H1 (cell line): ENCODE results near the gene RAMP2. TPM values are rescaled to one million over a fixed set of nuclear protein-coding genes. Genes with fewer than 3 reads are reported as not detected.

ENCODE experiments used
- CTCF ChIA-PET: fragments of 300-600 bp; sonication (Branson Sonifier 250); formaldehyde crosslinking; loops from one replicate; lab custom pipeline; 2021; ENCODE audit not compliant: partially characterized antibody; lab: Charles Lee
- POLR2A ChIA-PET: fragments of 300-600 bp; sonication (Branson Sonifier 250); formaldehyde crosslinking; loops from one replicate; lab custom pipeline; 2021; ENCODE audit warnings: inconsistent platforms; ENCODE audit not compliant: partially characterized antibody; lab: Charles Lee
- DNase-seq, 2 experiments: peaks; one replicate each; pipeline versions ENCODE4 v3.0.0 to v3.0.0-alpha.2; 2010 to 2022; ENCODE audit warnings: low spot score in 2 of 2, low read depth in 1 of 2, mixed read lengths in 1 of 2
- FAIRE-seq: peaks from 2 replicates; lab custom pipeline; 2011; peaks lifted over from hg19 to GRCh38; lab: Jason Lieb, UNC
- H2AFZ ChIP-seq: 2 replicates; pipeline ENCODE4 v1.8.1; 2012; ENCODE audit warnings: low read length, inconsistent platforms
- H2AK5ac ChIP-seq: 2 replicates; pipeline ENCODE4 v1.6.1; 2013; ENCODE audit warnings: low read depth, low read length
- H2BK120ac ChIP-seq: replicated peaks from 2 replicates; pipeline ENCODE3; 2013; ENCODE audit warnings: low read depth, low read length, inconsistent platforms
- H2BK12ac ChIP-seq: 2 replicates; pipeline ENCODE4 v1.6.1; 2013; ENCODE audit warnings: low read depth, low read length
- H2BK15ac ChIP-seq: 2 replicates; pipeline ENCODE4 v1.6.1; 2013; ENCODE audit warnings: low read length
- H2BK20ac ChIP-seq: 2 replicates; pipeline ENCODE4 v1.6.1; 2013; ENCODE audit warnings: low read length
- H2BK5ac ChIP-seq: 2 replicates; pipeline ENCODE4 v1.6.1; 2013; ENCODE audit warnings: low read depth, low read length
- H3K14ac ChIP-seq: 2 replicates; pipeline ENCODE4 v1.6.1; 2013; ENCODE audit warnings: inconsistent platforms; ENCODE audit not compliant: insufficient read length
- H3K18ac ChIP-seq: 2 replicates; pipeline ENCODE4 v1.6.1; 2013; ENCODE audit warnings: low read length; ENCODE audit errors: extremely low read depth
- H3K23ac ChIP-seq: 2 replicates; pipeline ENCODE4 v1.6.1; 2013; ENCODE audit warnings: inconsistent platforms; ENCODE audit not compliant: insufficient read length
- H3K23me2 ChIP-seq: 2 replicates; pipeline ENCODE4 v1.6.1; 2013; ENCODE audit warnings: low read depth, low read length
- H3K27ac ChIP-seq: 2 replicates; pipeline ENCODE4 v1.6.1; 2011; ENCODE audit warnings: low read depth, low read length, inconsistent platforms
- H3K27me3 ChIP-seq, 4 experiments: replicated peaks in 1 of 4; 1 replicate in 1 of 4; 2 replicates in 3 of 4; pipeline versions ENCODE4 v1.6.1 to v1.8.1; 2011 to 2013; ENCODE audit warnings: low read length in 3 of 4, mild to moderate bottlenecking in 3 of 4, inconsistent platforms in 2 of 4, mixed read lengths in 2 of 4, moderate library complexity in 1 of 4; ENCODE audit not compliant: control insufficient read depth in 3 of 4, insufficient read depth in 3 of 4; ENCODE audit errors: extremely low read depth in 1 of 4
- H3K36me3 ChIP-seq, 4 experiments: 2 replicates each; pipeline versions ENCODE4 v1.6.1 to v1.8.1; 2011 to 2013; ENCODE audit warnings: mild to moderate bottlenecking in 4 of 4, low read length in 3 of 4, moderate library complexity in 2 of 4, control low read depth in 1 of 4, inconsistent platforms in 1 of 4; ENCODE audit not compliant: insufficient read depth in 4 of 4, control insufficient read depth in 2 of 4
- H3K4ac ChIP-seq: replicated peaks from 2 replicates; pipeline ENCODE3; 2013; ENCODE audit warnings: low read length, low read depth, mixed read lengths, inconsistent platforms; ENCODE audit not compliant: insufficient read length
- H3K4me1 ChIP-seq, 4 experiments: replicated peaks in 1 of 4; 1 replicate in 1 of 4; 2 replicates in 3 of 4; pipeline versions ENCODE4 v1.6.1 to v1.8.1; 2011 to 2013; ENCODE audit warnings: low read length in 3 of 4, inconsistent platforms in 2 of 4, mixed read lengths in 1 of 4; ENCODE audit not compliant: insufficient read depth in 4 of 4, control insufficient read depth in 3 of 4
- H3K4me2 ChIP-seq, 2 experiments: 2 replicates each; pipeline versions ENCODE4 v1.6.1 to v1.8.1; 2011 to 2013; ENCODE audit warnings: low read depth in 2 of 2, low read length in 2 of 2, control low read depth in 1 of 2, inconsistent platforms in 1 of 2, mild to moderate bottlenecking in 1 of 2; ENCODE audit not compliant: insufficient read depth in 1 of 2
- H3K4me3 ChIP-seq, 4 experiments: fragments of 200-600, 300-600 bp in 1 of 4; sonication (generic), shearing (Covaris generic), sonication (Bioruptor Twin) in 1 of 4; 2 replicates each; pipeline versions ENCODE4 v1.5.1 to v1.8.1; 2011 to 2016; ENCODE audit warnings: low read length in 4 of 4, low read depth in 3 of 4, control low read depth in 2 of 4, inconsistent platforms in 2 of 4, mild to moderate bottlenecking in 2 of 4, mixed read lengths in 1 of 4, moderate library complexity in 1 of 4; ENCODE audit not compliant: insufficient read depth in 2 of 4; ENCODE audit errors: extremely low read depth in 1 of 4
- H3K56ac ChIP-seq: replicated peaks from 2 replicates; pipeline ENCODE3; 2013; ENCODE audit warnings: low read depth, mild to moderate bottlenecking, mixed read lengths, low read length, inconsistent platforms; ENCODE audit not compliant: insufficient read length
- H3K79me1 ChIP-seq: 2 replicates; pipeline ENCODE4 v1.6.1; 2013; ENCODE audit warnings: low read depth, low read length, control low read depth
- H3K79me2 ChIP-seq, 2 experiments: 2 replicates each; pipeline versions ENCODE4 v1.6.1 to v1.8.1; 2012 to 2013; ENCODE audit warnings: low read length in 2 of 2, mild to moderate bottlenecking in 2 of 2, inconsistent platforms in 1 of 2; ENCODE audit not compliant: insufficient read depth in 2 of 2, control insufficient read depth in 1 of 2
- H3K9ac ChIP-seq, 4 experiments: replicated peaks in 1 of 4; 1 replicate in 1 of 4; 2 replicates in 3 of 4; pipeline versions ENCODE4 v1.6.1 to v1.8.1; 2011 to 2013; ENCODE audit warnings: low read depth in 3 of 4, low read length in 3 of 4, control low read depth in 2 of 4, mild to moderate bottlenecking in 2 of 4, moderate library complexity in 2 of 4, inconsistent platforms in 1 of 4; ENCODE audit errors: extremely low read depth in 1 of 4
- H3K9me3 ChIP-seq, 2 experiments: 2 replicates each; pipeline versions ENCODE4 v1.6.1 to v1.8.1; 2012 to 2013; ENCODE audit warnings: mild to moderate bottlenecking in 2 of 2, moderate library complexity in 2 of 2, control low read depth in 1 of 2, inconsistent platforms in 1 of 2, low read depth in 1 of 2, low read length in 1 of 2, mixed read lengths in 1 of 2; ENCODE audit not compliant: insufficient read depth in 2 of 2
- H4K20me1 ChIP-seq, 2 experiments: replicated peaks in 1 of 2; 2 replicates each; pipeline versions ENCODE3 to v1.8.1; 2011 to 2013; ENCODE audit warnings: inconsistent platforms in 2 of 2, low read length in 2 of 2, mild to moderate bottlenecking in 1 of 2; ENCODE audit not compliant: insufficient read depth in 2 of 2, control insufficient read depth in 1 of 2
- H4K5ac ChIP-seq: 2 replicates; pipeline ENCODE4 v1.6.1; 2013; ENCODE audit warnings: low read length, low read depth, mixed read lengths, inconsistent platforms; ENCODE audit not compliant: insufficient read length
- H4K8ac ChIP-seq: 2 replicates; pipeline ENCODE4 v1.8.0; 2013; ENCODE audit warnings: mild to moderate bottlenecking, moderate library complexity, low read length, inconsistent platforms; ENCODE audit not compliant: insufficient read depth; ENCODE audit errors: extremely low read depth
- H4K91ac ChIP-seq: replicated peaks from 2 replicates; pipeline ENCODE3; 2013; ENCODE audit warnings: low read length, mixed read lengths, inconsistent platforms; ENCODE audit not compliant: insufficient read length
- BRCA1 ChIP-seq: IDR thresholded peaks from 2 replicates; pipeline ENCODE4 v1.6.1; 2012; ENCODE audit warnings: low read depth, low read length, improper control_type of control experiment
- EZH2 ChIP-seq: fragments of 200-600 bp; sonication (generic); IDR thresholded peaks from 2 replicates; pipeline ENCODE4 v1.7.1; 2012; ENCODE audit warnings: low read depth, mild to moderate bottlenecking, moderate library complexity, low read length, inconsistent platforms; ENCODE audit not compliant: severe bottlenecking
- POLR2AphosphoS5 ChIP-seq: IDR thresholded peaks from 2 replicates; pipeline ENCODE4 v1.6.1; 2011; ENCODE audit warnings: low read depth, low read length
- YY1 ChIP-seq: IDR thresholded peaks from 2 replicates; pipeline ENCODE4 v1.6.1; 2011; ENCODE audit warnings: low read depth, mild to moderate bottlenecking, low read length
- WGBS, 2 experiments: shearing (Covaris generic) in 1 of 2; methylation state at CpG; one replicate each; pipeline versions ENCODE4 v1.1.6 to v1.1.7; 2013 to 2015; ENCODE audit warnings: low lambda C conversion rate in 2 of 2, mixed read lengths in 2 of 2, inconsistent platforms in 1 of 2, low coverage in 1 of 2, missing lambda C conversion rate in 1 of 2; ENCODE audit not compliant: insufficient replicate concordance in 2 of 2, insufficient coverage in 1 of 2, insufficient read length in 1 of 2; ENCODE audit errors: extremely low coverage in 1 of 2, missing lambda C conversion rate in 1 of 2; 5-methylcytosine and 5-hydroxymethylcytosine counted together
- polyA plus RNA-seq, 7 experiments: library from polyadenylated mRNA; depleted of rRNA in 3 of 7; stranded (reverse) in 5 of 7; unstranded in 2 of 7; fragments of >200 nt in 5 of 7; fragments of 200-250 nt in 2 of 7; gene quantifications; 1 replicate in 5 of 7; 2 replicates in 1 of 7; 4 replicates in 1 of 7; pipeline versions ENCODE4 v1.2.1 to v1.2.3, GENCODE V29; 2011 to 2013; ENCODE audit warnings: missing spikeins in 2 of 7, mixed read lengths in 2 of 7
- total RNA-seq: library from RNA; stranded (reverse); fragmentation: NEBNext Ultra II Directional; extraction: Animal tissue kit (Norgen Biotek cat#: 25700); gene quantifications from 2 replicates; pipeline ENCODE4 v1.2.1, GENCODE V29; 2021
- TF ChIP-seq, protein P1 (sequence below): IDR thresholded peaks from 2 replicates; pipeline ENCODE4 v1.6.1; 2012; ENCODE audit warnings: low read length, inconsistent platforms
- TF ChIP-seq, protein P2 (sequence below): IDR thresholded peaks from 2 replicates; pipeline ENCODE4 v1.6.1; 2011; ENCODE audit warnings: low read length, improper control_type of control experiment
- TF ChIP-seq, protein P3 (sequence below), 3 experiments: IDR thresholded peaks; 1 replicate in 2 of 3; 2 replicates in 1 of 3; pipeline versions ENCODE4 v1.5.1 to v1.6.1; 2011; ENCODE audit warnings: low read length in 3 of 3, mild to moderate bottlenecking in 3 of 3, inconsistent platforms in 2 of 3, low read depth in 1 of 3, moderate library complexity in 1 of 3; ENCODE audit not compliant: insufficient read depth in 1 of 3; ENCODE audit errors: control extremely low read depth in 1 of 3

RAMP2 gene
- total and polyA plus RNA-seq, 2 of the 8 experiments (the other 6 are each of a cell fraction or from before 2014, with no cell fraction given) = 13.4 to 41.7 TPM

DNA sequence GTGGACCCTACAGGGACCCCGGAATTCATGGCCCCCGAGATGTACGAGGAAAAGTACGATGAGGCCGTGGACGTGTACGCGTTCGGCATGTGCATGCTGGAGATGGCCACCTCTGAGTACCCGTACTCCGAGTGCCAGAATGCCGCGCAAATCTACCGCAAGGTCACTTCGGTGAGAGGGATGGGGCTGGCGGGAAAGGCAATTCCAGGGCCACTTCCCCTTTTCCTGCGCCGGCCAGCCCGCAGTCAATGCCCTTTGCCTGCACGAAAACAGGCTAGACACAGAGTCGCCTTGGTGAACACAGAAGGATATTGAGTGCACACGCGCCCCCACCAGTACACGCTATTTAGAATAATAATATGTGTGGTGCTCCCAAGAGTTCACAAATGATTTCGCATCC is 23.4 kb downstream of the RAMP2 start:
- TF ChIP-seq YY1 = no peak
- no peak for TF ChIP-seq POLR2AphosphoS5
- TF ChIP-seq, protein P1, sequence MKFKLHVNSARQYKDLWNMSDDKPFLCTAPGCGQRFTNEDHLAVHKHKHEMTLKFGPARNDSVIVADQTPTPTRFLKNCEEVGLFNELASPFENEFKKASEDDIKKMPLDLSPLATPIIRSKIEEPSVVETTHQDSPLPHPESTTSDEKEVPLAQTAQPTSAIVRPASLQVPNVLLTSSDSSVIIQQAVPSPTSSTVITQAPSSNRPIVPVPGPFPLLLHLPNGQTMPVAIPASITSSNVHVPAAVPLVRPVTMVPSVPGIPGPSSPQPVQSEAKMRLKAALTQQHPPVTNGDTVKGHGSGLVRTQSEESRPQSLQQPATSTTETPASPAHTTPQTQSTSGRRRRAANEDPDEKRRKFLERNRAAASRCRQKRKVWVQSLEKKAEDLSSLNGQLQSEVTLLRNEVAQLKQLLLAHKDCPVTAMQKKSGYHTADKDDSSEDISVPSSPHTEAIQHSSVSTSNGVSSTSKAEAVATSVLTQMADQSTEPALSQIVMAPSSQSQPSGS = no peak
- TF ChIP-seq, protein P2, sequence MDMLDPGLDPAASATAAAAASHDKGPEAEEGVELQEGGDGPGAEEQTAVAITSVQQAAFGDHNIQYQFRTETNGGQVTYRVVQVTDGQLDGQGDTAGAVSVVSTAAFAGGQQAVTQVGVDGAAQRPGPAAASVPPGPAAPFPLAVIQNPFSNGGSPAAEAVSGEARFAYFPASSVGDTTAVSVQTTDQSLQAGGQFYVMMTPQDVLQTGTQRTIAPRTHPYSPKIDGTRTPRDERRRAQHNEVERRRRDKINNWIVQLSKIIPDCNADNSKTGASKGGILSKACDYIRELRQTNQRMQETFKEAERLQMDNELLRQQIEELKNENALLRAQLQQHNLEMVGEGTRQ = no peak
- TF ChIP-seq EZH2 = no peak
- TF ChIP-seq, protein P3, sequence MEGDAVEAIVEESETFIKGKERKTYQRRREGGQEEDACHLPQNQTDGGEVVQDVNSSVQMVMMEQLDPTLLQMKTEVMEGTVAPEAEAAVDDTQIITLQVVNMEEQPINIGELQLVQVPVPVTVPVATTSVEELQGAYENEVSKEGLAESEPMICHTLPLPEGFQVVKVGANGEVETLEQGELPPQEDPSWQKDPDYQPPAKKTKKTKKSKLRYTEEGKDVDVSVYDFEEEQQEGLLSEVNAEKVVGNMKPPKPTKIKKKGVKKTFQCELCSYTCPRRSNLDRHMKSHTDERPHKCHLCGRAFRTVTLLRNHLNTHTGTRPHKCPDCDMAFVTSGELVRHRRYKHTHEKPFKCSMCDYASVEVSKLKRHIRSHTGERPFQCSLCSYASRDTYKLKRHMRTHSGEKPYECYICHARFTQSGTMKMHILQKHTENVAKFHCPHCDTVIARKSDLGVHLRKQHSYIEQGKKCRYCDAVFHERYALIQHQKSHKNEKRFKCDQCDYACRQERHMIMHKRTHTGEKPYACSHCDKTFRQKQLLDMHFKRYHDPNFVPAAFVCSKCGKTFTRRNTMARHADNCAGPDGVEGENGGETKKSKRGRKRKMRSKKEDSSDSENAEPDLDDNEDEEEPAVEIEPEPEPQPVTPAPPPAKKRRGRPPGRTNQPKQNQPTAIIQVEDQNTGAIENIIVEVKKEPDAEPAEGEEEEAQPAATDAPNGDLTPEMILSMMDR (IDR thresholded peaks at IDR 0.05; ENCODE audit: control extremely low read depth in 1 of 3, insufficient read depth in 1 of 3, low read depth in 1 of 3, low read length in 3 of 3) = no peak
- TF ChIP-seq BRCA1 = no peak
- no peak overlapping the region for H3K9ac ChIP-seq
- no peaks in the 10 kb centered on the region for H3K9me3 ChIP-seq
- H4K20me1 ChIP-seq = no peaks in the 10 kb centered on the region
- H2AK5ac ChIP-seq = no peak overlapping the region; the same call in 1 of the 2 replicates
- no peaks in the 10 kb centered on the region for H3K79me1 ChIP-seq
- no peak overlapping the region for H3K14ac ChIP-seq
- H4K5ac ChIP-seq = no peak overlapping the region
- no peak overlapping the region for H3K56ac ChIP-seq
- H3K27ac ChIP-seq = no peak overlapping the region
- no peak overlapping the region for H3K4me3 ChIP-seq
- H3K4me2 ChIP-seq = no peak overlapping the region
- H3K4ac ChIP-seq = no peak overlapping the region
- H2BK5ac ChIP-seq = no peak overlapping the region
- H2BK15ac ChIP-seq = no peak overlapping the region
- H2AFZ ChIP-seq = no peak overlapping the region
- H3K23ac ChIP-seq = no peak overlapping the region
- ChIA-PET POLR2A (interaction anchor here (1.8 kb wide), 1 partner anchor 10 kb away, joined by 6 read pairs; no protein-coding TSS in a partner anchor), CTCF (no interaction called here)
- no peak overlapping the region for H4K8ac ChIP-seq
- H3K27me3 ChIP-seq = peaks cover 6 to 26% (median 19%) of the 10 kb centered on the region in 4 experiments
- no peaks in the 10 kb centered on the region for H3K79me2 ChIP-seq
- H3K36me3 ChIP-seq = peaks cover 0 to 1% (median under 1%) of the 10 kb centered on the region in 4 experiments; a peak in 3 of 8 replicates
- 0 out of 2 replicates have a peak overlapping the region, but pooled peaks have one; percentile 13 for H2BK20ac ChIP-seq
- DNase-seq (no peak), FAIRE-seq (no peak)
- H4K91ac ChIP-seq = no peak overlapping the region
- peaks cover 0 to 14% (median 8%) of the 10 kb centered on the region in 4 experiments; a peak in 6 of 7 replicates for H3K4me1 ChIP-seq
- H2BK120ac ChIP-seq = no peak overlapping the region
- WGBS, 2 experiments = 91% methylated on average over 24 of the region's 25 CpGs; no CpG with 5 or more reads in 1 of the 2 experiments
- H2BK12ac ChIP-seq = no peak overlapping the region
- H3K23me2 ChIP-seq = peaks cover 11% of the 10 kb centered on the region
- H3K18ac ChIP-seq = no peak overlapping the region
